LNCAP (cell line): ENCODE data around the gene LILRB3.

Experiments used
- TF ChIP-seq, protein P1 (sequence below): fragments of 450-650 bp; IDR thresholded peaks from 2 replicates; pipeline ENCODE4 v1.5.1; 2017; ENCODE audit warnings: mild to moderate bottlenecking

Gene LILRB3

DNA sequence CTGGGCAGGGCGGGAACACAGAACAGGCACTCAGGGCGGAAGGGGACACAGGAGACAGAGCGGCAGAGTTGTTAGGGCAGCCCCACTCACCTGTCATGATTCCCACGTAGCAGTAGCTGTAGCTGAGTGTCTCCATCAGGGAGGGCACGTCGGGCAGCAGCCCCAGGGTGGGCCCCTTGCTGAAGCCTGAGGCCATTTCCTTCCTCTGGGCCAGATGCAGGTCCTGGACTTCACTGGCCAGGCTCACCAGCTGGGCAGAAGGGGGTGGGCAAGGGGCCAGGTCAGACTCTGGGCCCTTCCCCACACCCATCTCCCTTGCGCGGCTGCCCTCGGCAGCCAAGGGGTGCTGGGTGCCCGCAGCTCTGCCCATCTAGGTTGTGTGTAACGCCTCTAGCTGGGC, 39.4 kb downstream of the LILRB3 start:
- TF ChIP-seq, protein P1, sequence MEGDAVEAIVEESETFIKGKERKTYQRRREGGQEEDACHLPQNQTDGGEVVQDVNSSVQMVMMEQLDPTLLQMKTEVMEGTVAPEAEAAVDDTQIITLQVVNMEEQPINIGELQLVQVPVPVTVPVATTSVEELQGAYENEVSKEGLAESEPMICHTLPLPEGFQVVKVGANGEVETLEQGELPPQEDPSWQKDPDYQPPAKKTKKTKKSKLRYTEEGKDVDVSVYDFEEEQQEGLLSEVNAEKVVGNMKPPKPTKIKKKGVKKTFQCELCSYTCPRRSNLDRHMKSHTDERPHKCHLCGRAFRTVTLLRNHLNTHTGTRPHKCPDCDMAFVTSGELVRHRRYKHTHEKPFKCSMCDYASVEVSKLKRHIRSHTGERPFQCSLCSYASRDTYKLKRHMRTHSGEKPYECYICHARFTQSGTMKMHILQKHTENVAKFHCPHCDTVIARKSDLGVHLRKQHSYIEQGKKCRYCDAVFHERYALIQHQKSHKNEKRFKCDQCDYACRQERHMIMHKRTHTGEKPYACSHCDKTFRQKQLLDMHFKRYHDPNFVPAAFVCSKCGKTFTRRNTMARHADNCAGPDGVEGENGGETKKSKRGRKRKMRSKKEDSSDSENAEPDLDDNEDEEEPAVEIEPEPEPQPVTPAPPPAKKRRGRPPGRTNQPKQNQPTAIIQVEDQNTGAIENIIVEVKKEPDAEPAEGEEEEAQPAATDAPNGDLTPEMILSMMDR = no peak

DNA sequence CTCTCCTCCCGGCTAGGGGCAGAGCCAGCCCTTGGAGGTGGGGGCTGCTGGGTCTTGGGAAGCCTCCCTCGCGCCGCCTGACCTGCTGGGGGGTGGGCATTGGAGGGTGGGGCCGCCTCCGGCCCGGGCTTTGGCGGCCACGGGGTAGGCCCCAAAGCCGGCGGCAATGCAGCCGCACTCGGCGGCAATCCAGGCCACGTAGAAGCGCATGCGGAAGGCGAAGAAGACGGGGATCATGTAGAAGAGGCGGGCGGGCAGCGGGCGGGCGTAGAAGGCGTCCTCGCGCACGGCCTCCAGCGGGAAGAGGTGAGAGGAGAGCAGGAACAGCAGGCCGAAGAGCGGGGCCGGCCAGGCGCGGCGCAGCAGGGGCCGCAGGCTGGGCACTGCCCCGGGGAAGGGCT, 42.1 kb downstream of the LILRB3 start:
- TF ChIP-seq, protein P1 = no peak

DNA sequence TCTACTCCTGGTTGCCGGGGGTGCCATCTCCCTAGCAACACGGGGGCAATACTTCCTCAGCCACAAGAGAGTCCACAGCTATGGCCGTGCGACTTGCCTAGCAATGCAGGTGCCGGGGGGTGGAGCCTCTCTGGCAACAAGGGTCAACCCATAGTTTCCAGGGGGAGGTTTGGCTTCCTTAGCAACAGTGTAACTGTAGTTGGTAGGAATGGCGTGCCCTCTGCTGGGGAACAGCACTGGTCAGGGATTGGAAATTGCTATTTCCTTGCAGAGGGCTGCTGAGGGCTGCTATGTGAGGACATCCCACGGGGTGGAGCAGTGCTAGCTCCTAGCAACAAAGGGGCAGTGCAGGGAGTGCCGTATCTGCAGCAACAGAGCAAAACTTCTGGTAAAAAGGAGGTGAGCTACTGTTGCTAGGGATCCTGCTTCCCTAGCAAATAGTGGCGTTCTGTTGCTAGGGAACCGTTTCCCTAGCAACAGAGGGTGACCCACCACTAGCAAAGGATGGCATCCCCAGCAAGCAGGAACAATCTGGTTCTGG, 42.8 kb downstream of the LILRB3 start:
- TF ChIP-seq, protein P1 = no peak

DNA sequence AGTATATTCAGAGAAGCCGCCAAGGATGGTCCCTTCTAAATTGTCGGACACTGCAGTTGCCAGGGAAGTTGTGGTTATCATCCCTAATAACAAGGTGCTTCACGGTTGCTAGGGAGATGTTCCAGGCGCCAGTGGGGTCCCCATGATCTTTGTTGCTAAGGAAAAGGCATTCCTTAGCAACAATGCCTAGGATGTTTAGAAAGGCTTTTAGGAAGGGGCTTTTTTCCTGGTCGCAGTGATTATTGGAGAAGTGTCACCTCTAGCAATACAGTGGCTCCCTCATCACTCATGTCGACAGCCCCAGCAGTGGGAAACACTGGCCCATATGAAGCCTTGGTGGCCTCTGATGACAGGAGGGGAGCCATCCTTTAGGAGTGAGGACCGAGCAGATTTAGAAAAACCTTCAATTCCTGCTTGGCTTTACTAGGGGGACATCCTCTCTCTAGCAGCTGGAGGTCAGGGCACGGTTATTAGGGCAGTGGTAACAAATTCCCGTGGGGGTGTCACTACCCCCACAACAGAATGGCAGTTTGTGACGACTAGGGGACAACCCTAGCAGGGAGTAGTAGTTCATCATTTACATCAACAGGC, 43.5 kb downstream of the LILRB3 start:
- TF ChIP-seq, protein P1 = no peak

DNA sequence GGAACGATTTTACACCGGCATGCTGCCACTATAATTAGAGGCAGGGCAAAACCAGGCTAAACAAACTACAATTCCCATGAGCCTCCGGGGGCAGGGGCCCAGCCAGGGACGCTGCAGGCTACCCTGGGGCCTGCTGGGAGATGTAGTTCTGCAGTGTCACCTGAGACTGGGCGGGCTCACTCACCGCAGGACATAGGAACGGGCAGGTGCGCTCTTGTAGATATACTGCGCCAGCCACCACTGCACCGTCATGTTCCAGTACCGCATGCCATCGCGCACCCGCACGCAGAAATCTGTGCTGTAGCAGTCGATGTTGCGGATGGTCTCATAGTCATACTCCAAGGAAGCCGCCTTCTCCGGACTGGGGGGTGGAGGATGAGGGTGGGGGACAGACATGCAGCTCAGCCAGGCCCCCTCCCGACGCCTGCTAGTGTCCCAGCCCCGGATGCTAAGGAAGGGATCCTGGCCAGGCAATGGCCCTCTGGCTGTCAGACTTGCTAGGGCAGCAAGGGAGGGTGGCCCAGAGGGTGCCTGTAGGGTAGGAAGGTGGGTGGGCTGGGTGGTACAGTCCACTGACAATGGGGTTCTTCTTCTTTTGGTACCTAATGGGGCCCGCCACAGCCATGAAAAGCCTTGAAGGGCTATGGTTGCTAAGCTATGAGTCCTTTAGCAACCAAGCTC, 44.1 kb downstream of the LILRB3 start:
- TF ChIP-seq, protein P1 = no peak

DNA sequence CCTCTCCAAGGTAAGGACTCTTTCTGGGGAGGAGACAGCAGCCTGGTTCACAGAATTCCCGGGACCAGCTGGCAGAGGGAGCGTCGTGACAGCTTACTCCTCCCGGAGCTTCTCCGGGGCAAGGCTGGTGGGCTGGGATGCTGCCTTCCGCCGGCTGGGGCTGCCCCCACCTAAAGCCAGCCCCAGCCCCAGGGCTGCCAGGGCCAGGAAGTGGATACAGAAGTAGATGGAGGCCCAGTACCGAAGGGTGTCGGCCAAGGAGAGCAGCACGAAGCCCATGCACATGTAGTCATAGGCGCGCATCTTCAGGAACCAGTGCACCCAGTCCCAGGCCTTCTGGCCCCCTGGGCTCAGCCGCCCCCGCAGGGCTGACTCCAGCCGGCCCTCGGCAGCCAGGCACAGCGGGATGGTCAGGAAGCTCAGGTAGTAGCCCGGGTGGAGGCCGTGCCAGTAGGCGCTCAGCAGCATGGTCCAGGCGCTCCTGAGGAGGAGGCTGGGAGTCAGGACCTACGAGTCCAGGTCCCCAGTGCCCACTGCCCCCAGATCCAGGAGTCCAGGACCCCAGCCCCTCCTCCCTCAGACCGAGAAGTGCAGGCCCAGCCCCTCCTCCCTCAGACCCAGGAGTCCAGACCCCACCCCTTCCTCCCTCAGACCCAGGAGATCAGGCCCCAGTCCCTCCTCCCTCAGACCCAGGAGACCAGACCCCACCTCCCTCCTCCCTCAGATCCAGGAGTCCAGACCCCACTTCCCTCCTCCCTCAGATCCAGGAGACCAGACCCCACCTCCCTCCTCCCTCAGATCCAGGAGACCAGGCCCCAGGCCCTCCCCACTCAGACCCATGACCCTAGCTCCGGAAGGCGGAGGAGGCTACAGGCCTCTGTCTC, 48.6 kb downstream of the LILRB3 start:
- TF ChIP-seq, protein P1 = no peak

DNA sequence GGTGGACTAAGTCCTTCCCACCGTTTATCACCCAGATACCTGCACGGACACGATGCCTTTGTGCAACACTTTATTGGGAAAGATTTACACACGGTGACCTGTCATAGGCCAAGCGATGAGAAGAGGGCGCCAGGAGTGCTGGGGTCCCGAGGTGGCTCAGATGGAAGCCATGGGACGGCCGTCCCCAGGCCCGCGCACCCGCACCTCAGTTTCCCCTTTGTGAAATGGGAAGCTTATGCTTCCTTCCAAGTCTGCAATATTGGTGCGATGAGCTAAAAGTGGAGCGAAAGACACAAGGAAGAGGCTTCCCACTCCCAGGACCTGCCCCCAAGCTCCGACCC, 49.5 kb downstream of the LILRB3 start:
- TF ChIP-seq, protein P1 = no peak
